Measurements from ENCODE around the gene TPCN1.

DNA sequence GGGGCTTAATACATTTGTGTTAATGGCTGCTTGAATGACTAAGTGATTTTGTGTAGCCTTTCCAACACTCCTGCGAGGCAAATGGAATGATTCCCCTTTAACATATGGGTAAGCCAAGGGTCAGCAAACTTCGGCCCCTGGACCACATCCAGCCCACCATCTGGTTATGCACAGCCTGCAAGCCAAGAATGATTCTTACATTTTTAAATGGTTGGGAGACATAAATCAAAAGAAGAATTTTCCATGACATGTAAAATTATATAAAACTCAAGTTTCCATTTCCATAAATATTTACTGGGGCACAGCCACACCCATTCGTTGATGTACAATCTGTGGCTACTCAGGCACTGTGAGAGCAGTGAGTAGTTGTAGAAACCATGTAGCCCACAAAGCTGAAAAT lies 104.7 kb downstream of the TPCN1 start:
- TF ChIP-seq, protein P1, sequence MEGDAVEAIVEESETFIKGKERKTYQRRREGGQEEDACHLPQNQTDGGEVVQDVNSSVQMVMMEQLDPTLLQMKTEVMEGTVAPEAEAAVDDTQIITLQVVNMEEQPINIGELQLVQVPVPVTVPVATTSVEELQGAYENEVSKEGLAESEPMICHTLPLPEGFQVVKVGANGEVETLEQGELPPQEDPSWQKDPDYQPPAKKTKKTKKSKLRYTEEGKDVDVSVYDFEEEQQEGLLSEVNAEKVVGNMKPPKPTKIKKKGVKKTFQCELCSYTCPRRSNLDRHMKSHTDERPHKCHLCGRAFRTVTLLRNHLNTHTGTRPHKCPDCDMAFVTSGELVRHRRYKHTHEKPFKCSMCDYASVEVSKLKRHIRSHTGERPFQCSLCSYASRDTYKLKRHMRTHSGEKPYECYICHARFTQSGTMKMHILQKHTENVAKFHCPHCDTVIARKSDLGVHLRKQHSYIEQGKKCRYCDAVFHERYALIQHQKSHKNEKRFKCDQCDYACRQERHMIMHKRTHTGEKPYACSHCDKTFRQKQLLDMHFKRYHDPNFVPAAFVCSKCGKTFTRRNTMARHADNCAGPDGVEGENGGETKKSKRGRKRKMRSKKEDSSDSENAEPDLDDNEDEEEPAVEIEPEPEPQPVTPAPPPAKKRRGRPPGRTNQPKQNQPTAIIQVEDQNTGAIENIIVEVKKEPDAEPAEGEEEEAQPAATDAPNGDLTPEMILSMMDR (conservative IDR thresholded peaks at IDR 0.05; ENCODE audit: low read depth, low read length) = no peak
- TF ChIP-seq EZH2phosphoT487 (IDR thresholded peaks at IDR 0.05; ENCODE audit: borderline replicate concordance, low read length) = no peak

Measured in PC-3 (cell line).